D721Med (cell line): Measurements from ENCODE around the gene PITPNC1.
A peak's percentile ranks its signal among the peaks of the same experiment; 100 is the strongest.
"Not testable (repeated sequence)": the region's sequence is repeated elsewhere in the genome, so short reads cannot be mapped to it uniquely, and the experiment has no call there.

Experiments
- DNase-seq: peaks from one replicate; pipeline ENCODE4 v3.0.0; 2011; ENCODE audit warnings: low spot score; ENCODE audit not compliant: insufficient read length
- FAIRE-seq: peaks from 2 replicates; lab custom pipeline; 2011; peaks lifted over from hg19 to GRCh38; lab: Jason Lieb, UNC
- TF ChIP-seq, protein P1 (sequence below): IDR thresholded peaks from 2 replicates; pipeline ENCODE4 v1.5.1; 2012; ENCODE audit warnings: mild to moderate bottlenecking, control low read depth; ENCODE audit not compliant: insufficient read depth; ENCODE audit errors: missing control alignments

PITPNC1 gene

DNA sequence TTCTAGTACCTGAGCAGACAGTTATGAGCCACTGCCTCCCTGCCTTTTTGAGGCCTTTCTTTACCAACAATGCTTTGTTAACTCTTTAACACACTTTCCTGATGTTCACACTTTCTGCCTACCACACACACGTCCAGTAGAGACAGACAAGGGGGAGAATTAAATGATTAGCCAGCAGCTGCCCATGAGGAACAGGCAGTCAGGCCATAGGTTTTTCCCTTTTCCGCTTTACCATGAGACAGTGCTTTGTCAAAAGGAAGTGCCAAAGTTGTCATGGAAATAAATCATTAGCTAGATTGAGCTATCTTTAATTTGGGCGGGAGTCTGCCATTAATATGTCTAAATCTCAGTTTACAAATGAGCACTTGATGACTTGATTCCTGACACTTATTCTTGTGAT is 102.1 kb downstream of the PITPNC1 start:
- DNase-seq: no peak
- no peak for FAIRE-seq
- TF ChIP-seq, protein P1, sequence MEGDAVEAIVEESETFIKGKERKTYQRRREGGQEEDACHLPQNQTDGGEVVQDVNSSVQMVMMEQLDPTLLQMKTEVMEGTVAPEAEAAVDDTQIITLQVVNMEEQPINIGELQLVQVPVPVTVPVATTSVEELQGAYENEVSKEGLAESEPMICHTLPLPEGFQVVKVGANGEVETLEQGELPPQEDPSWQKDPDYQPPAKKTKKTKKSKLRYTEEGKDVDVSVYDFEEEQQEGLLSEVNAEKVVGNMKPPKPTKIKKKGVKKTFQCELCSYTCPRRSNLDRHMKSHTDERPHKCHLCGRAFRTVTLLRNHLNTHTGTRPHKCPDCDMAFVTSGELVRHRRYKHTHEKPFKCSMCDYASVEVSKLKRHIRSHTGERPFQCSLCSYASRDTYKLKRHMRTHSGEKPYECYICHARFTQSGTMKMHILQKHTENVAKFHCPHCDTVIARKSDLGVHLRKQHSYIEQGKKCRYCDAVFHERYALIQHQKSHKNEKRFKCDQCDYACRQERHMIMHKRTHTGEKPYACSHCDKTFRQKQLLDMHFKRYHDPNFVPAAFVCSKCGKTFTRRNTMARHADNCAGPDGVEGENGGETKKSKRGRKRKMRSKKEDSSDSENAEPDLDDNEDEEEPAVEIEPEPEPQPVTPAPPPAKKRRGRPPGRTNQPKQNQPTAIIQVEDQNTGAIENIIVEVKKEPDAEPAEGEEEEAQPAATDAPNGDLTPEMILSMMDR: no peak

DNA sequence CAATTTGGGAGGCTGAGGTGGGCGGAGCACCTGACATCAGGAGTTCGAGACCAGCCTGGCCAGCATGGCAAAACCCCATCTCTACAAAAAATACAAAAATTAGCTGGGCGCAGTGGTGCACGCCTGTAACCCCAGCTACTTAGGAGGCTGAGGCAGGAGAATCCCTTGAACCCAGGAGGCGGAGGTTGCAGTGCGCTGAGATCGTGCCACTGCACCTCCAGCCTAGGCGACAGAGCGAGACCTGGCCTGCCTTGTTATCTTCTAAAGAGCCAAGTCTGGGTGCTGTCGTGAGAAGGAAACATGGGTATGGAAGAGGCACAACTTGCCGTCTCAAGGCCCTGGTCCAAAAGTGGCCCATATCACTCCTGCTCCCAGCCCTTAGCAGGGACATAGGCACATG is 103.9 kb downstream of the PITPNC1 start:
- not testable (repeated sequence) for DNase-seq, FAIRE-seq

DNA sequence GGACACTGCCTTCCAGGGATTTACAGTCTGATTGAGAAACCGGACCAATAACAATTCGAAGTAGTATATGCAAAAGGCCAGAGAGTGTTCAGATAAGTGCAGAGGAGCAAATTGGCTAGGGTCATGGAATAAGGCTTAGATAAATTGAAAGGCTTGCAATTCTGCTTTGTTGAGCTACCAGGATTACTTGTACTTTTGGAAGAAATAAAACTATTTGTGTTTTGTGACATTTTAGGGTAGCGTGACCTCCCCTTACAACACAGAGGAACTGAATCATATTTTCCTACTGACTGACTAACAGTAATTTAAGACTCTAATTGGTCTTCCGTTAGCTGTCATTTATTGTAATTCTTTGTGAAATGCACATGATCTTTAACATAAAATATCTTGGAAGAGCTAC is 104.7 kb downstream of the PITPNC1 start:
- DNase-seq: no peak

DNA sequence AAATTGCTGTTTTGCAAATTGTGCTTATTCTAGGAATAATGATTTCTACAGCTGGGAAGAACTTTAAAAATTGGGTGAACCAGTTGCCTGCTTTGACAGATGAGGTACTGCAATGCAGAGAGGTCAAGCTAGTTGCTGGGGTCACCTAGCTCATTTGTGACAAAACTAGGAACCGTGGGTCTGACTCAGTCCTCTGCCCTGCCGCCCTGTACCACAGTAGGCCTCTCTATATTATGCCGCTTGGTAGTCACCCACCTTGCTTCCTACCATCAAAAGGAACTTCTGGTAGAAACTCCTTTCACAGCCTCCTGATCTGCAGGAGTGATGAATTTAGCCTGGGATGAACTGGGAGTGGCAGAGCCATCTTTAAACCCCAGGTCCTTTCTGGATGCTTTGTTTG is 105.7 kb downstream of the PITPNC1 start:
- DNase-seq (no peak), FAIRE-seq (no peak)
- TF ChIP-seq, protein P1: no peak

More for the DNA sequence above, 104.7 kb downstream of the PITPNC1 start:
- TF ChIP-seq, protein P1: no peak
- FAIRE-seq: no peak

DNA sequence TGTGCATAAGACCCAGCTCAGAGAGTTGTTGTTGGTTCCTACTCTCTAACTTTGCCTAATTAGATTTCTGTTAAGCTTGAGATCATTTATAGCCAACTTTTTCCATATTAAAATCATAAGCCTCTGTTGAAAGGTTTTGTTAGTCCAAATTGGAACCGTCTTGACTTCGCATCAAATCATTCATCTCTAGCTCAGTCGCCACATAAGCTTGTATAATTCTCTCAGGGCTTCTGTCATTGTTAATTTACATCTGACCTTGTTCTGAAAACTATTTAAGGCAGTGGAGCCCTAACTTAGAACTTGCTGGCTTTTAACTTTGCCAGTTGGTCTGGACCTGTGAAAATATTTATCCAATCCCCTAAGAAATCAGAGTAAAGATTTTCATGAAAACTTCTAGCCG is 107.2 kb downstream of the PITPNC1 start:
- TF ChIP-seq, protein P1: no peak
- FAIRE-seq: no peak
- DNase-seq: no peak

DNA sequence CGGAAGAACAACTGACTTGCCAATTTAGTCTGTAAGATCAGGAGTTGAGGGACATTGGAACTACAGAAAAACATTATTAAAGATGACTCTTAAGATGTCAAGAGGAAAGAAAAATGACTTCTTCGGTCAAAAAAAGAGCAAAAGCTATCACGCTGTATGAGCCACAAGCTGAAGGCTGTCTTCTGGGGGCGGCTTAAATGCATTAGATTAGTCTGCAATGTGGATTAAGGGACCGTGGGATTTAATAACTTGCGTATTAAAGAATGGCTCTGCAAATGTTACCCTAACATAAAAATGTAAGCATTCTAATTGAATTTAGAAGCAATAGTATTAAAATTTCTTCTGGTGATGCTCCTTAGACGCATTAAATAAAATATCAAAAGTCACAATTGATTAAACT is 108.6 kb downstream of the PITPNC1 start:
- no peak for DNase-seq
- TF ChIP-seq, protein P1: no peak
- peak; percentile 56 for FAIRE-seq

DNA sequence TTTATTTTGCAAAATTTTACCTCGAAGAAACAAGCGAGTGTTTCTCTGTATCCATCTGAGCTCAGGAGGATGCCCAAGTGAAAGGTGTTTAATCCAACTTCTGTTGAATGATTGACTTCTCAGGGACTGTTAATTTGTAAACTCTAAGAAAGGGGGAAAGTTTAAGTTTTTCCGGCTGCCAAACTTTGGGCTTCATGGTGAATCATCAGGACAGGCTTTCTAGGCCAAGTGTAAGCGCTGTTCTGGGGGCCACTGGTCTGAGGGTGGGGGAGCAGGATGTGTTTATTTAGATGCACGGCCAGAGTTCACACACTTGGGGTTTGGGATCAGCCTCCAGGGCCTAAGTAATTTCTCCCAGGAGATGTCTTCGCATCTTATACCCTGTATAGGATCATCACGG is 110.4 kb downstream of the PITPNC1 start:
- FAIRE-seq (no peak), DNase-seq (no peak)
- TF ChIP-seq, protein P1: no peak

DNA sequence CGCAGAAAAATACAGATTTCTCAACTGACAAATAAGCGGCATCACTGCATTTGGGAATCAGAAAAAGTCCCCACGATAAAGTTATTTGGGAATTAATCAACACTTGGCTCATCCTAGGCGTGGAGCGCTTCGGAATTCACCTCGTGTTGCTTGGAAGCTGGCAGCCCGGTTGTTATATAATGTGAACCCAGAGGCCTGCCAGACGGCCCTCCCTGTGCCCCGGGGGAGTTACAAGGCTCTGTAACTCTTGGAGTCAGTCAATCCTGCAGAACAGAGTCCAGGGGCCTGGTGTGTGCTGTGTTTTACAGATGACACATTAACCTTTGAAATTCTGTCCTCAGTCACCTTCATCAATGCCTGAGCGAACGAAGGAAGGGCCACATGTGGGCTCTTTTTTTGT is 111.1 kb downstream of the PITPNC1 start:
- no peak for DNase-seq
- no peak for FAIRE-seq
- TF ChIP-seq, protein P1: no peak
